B cell (primary cell): ENCODE results near the gene SOCS3. TPM values are rescaled to one million over a fixed set of nuclear protein-coding genes. Genes with fewer than 3 reads are reported as not detected.

Experiments used
- ATAC-seq: fragments of 200-7000 bp; cut with Tn5 transposase; one replicate; pipeline ENCODE4 v1.10.0; 2021; ENCODE audit warnings: low read depth, mild to moderate bottlenecking, moderate number of reproducible peaks, moderate library complexity
- CTCF ChIA-PET: fragments of 350-600 bp; sonication (Branson Sonifier 250); formaldehyde crosslinking; loops from one replicate; lab custom pipeline; 2021; ENCODE audit warnings: antibody characterized with exemption, inconsistent platforms; lab: Charles Lee
- POLR2A ChIA-PET: fragments of 350-600 bp; sonication (Branson Sonifier 250); formaldehyde crosslinking; loops from one replicate; lab custom pipeline; 2021; ENCODE audit warnings: antibody characterized with exemption; lab: Charles Lee
- DNase-seq: peaks from one replicate; pipeline ENCODE4 v3.0.0; 2013
- H2AFZ ChIP-seq: 2 replicates; pipeline ENCODE4 v1.6.1; 2012; ENCODE audit warnings: mild to moderate bottlenecking, low read depth, low read length; ENCODE audit not compliant: insufficient read depth, poor library complexity, severe bottlenecking
- H3K27ac ChIP-seq, 2 donors: 1 replicate in 1 of 2; 2 replicates in 1 of 2; pipeline ENCODE4 v1.5.1; 2012 to 2013; ENCODE audit warnings: low read length in 2 of 2, mild to moderate bottlenecking in 2 of 2, moderate library complexity in 1 of 2
- H3K27me3 ChIP-seq, 4 experiments: fragments of 200-600 bp in 1 of 4; sonication (generic) in 1 of 4; replicated peaks in 1 of 4; 1 replicate in 2 of 4; 2 replicates in 2 of 4; pipeline versions ENCODE4 v1.6.1 to v1.7.0; 2013 to 2016; ENCODE audit warnings: low read length in 3 of 4, mild to moderate bottlenecking in 2 of 4, mixed read lengths in 1 of 4, moderate library complexity in 1 of 4; ENCODE audit not compliant: insufficient read depth in 4 of 4, control insufficient read depth in 3 of 4; ENCODE audit errors: control extremely low read depth in 1 of 4
- H3K36me3 ChIP-seq, 2 experiments: replicated peaks in 1 of 2; 1 replicate in 1 of 2; 2 replicates in 1 of 2; pipeline versions ENCODE4 v1.6.1 to v1.7.1; 2013; ENCODE audit warnings: low read length in 1 of 2; ENCODE audit not compliant: insufficient read depth in 2 of 2, control insufficient read depth in 1 of 2; ENCODE audit errors: control extremely low read depth in 1 of 2, extremely low read depth in 1 of 2
- H3K4me1 ChIP-seq, 2 donors: fragments of 200-600 bp in 1 of 2; sonication (generic) in 1 of 2; 1 replicate in 1 of 2; 2 replicates in 1 of 2; pipeline versions ENCODE4 v1.5.1 to v1.6.1; 2013 to 2017; ENCODE audit warnings: low read length in 2 of 2; ENCODE audit not compliant: control insufficient read depth in 2 of 2, insufficient read depth in 2 of 2
- H3K4me2 ChIP-seq: replicated peaks from 2 replicates; pipeline ENCODE3; 2012; ENCODE audit warnings: mild to moderate bottlenecking, low read depth, low read length; ENCODE audit not compliant: poor library complexity, severe bottlenecking
- H3K4me3 ChIP-seq, 5 experiments: fragments of 200-600 bp in 1 of 5; sonication (generic) in 1 of 5; 1 replicate in 3 of 5; 2 replicates in 2 of 5; pipeline versions ENCODE4 v1.5.1 to v1.7.0; 2011 to 2016; ENCODE audit warnings: low read length in 4 of 5, mild to moderate bottlenecking in 4 of 5, low read depth in 2 of 5, control low read depth in 1 of 5, moderate library complexity in 1 of 5; ENCODE audit not compliant: insufficient read depth in 1 of 5; ENCODE audit errors: control extremely low read depth in 1 of 5, extremely low read depth in 1 of 5
- H3K79me2 ChIP-seq: fragments of 200-600 bp; sonication (generic); one replicate; pipeline ENCODE4 v1.6.0; 2016; ENCODE audit warnings: low read length; ENCODE audit not compliant: control insufficient read depth, insufficient read depth
- H3K9ac ChIP-seq: fragments of 200-600 bp; sonication (generic); 2 replicates; pipeline ENCODE4 v1.6.1; 2017; ENCODE audit warnings: mild to moderate bottlenecking, low read length, moderate library complexity
- H3K9me3 ChIP-seq, 3 donors: one replicate each; pipeline versions ENCODE4 v1.6.1 to v1.7.1; 2013; ENCODE audit warnings: low read length in 2 of 3; ENCODE audit not compliant: control insufficient read depth in 2 of 3, insufficient read depth in 1 of 3; ENCODE audit errors: control extremely low read depth in 1 of 3
- H4K20me1 ChIP-seq: 2 replicates; pipeline ENCODE4 v1.6.0; 2012; ENCODE audit warnings: mild to moderate bottlenecking, low read length; ENCODE audit not compliant: insufficient read depth, control insufficient read depth, poor library complexity, severe bottlenecking
- H3K27ac Mint-ChIP-seq: one replicate; pipeline ENCODE4 v1.8.0; 2021; ENCODE audit warnings: mixed read lengths
- H3K27me3 Mint-ChIP-seq: one replicate; pipeline ENCODE4 v1.8.0; 2021; ENCODE audit warnings: mixed read lengths
- H3K4me1 Mint-ChIP-seq: one replicate; pipeline ENCODE4 v1.8.0; 2021; ENCODE audit warnings: mixed read lengths
- H3K4me3 Mint-ChIP-seq: one replicate; pipeline ENCODE4 v1.8.0; 2021; ENCODE audit warnings: mixed read lengths
- H3K9me3 Mint-ChIP-seq: one replicate; pipeline ENCODE4 v1.8.0; 2022; ENCODE audit warnings: mixed read lengths; ENCODE audit not compliant: insufficient read depth
- CTCF ChIP-seq: fragments of 200-600 bp; IDR thresholded peaks from one replicate; pipeline ENCODE4 v1.8.0; 2022; ENCODE audit warnings: antibody characterized with exemption, mild to moderate bottlenecking
- EZH2 ChIP-seq: IDR thresholded peaks from 2 replicates; pipeline ENCODE4 v1.6.1; 2012; ENCODE audit warnings: borderline replicate concordance, low read depth, mild to moderate bottlenecking, moderate library complexity, low read length; ENCODE audit not compliant: insufficient read depth, poor library complexity, severe bottlenecking
- WGBS: methylation state at CpG from one replicate; pipeline ENCODE4 v1.1.5; 2013; ENCODE audit warnings: missing lambda C conversion rate; ENCODE audit not compliant: insufficient coverage; 5-methylcytosine and 5-hydroxymethylcytosine counted together
- intact Hi-C: fragments of 100-400 bp; cut with micrococcal nuclease; formaldehyde crosslinking; loops from one replicate; pipeline ENCODE4 v1.10.0; 2022
- polyA plus RNA-seq: library from polyadenylated mRNA; depleted of rRNA; stranded (reverse); fragments of >200 nt; gene quantifications from 2 replicates; pipeline ENCODE4 v1.2.3, GENCODE V29; 2012
- total RNA-seq, 2 donors: library from RNA; stranded (reverse); fragments of 120-200 nt in 1 of 2; gene quantifications; 1 replicate in 1 of 2; 2 replicates in 1 of 2; pipeline versions ENCODE4 v1.2.3 to v1.2.4, GENCODE V29; 2013 to 2022

The SOCS3 gene
- total and polyA plus RNA-seq, 2 donors (not counting 1 experiment from before 2014, with no cell fraction given): 41.8 to 67.6 TPM

- no peaks in the 10 kb centered on the region for H3K27me3 Mint-ChIP-seq
- H3K4me1 Mint-ChIP-seq: peaks cover 71% of the 10 kb centered on the region
- H3K4me1 ChIP-seq: peaks cover 58 to 77% of the 10 kb centered on the region in 2 donors
Measured at GRCh38 chr17:78345791-78346494, 13.9 kb downstream of the SOCS3 start.

More at GRCh38 chr17:78345791-78346494, 13.9 kb downstream of the SOCS3 start:
- H3K9me3 ChIP-seq: no peaks in the 10 kb centered on the region
- no peaks in the 10 kb centered on the region for H3K36me3 ChIP-seq
- H3K4me2 ChIP-seq: no peak overlapping the region
- 96% methylated on average over 7 of the region's 10 CpGs for WGBS
- POLR2A ChIA-PET: no interaction called here
- no peaks in the 10 kb centered on the region for H3K27me3 ChIP-seq
- H2AFZ ChIP-seq: no peak overlapping the region
- intact Hi-C loops: no loop called here
- no peaks in the 10 kb centered on the region for H3K9me3 Mint-ChIP-seq
- no peak overlapping the region for H3K4me3 ChIP-seq
- H3K79me2 ChIP-seq: no peaks in the 10 kb centered on the region
- no peak overlapping the region for H3K4me3 Mint-ChIP-seq
- TF ChIP-seq CTCF (no peak), EZH2 (no peak)
- no peak overlapping the region for H3K27ac ChIP-seq
- H3K9ac ChIP-seq: no peak overlapping the region
- H3K27ac Mint-ChIP-seq: no peak overlapping the region
- DNase-seq: no peak
- no peak for ATAC-seq
- H4K20me1 ChIP-seq: no peaks in the 10 kb centered on the region
- CTCF ChIA-PET: interaction anchor here (0.7 to 14.5 kb wide), 2 partner anchors 14 to 261 kb away, joined by 3 to 171 read pairs; partner anchors contain the start of gene SOCS3
